IPS-20b (cell line): ENCODE measurements around the gene DSG3.

Experiments
- H3K27ac ChIP-seq: one replicate; pipeline ENCODE4 v1.5.1; 2013; ENCODE audit warnings: low read length
- H3K27me3 ChIP-seq: 2 replicates; pipeline ENCODE4 v1.6.1; 2013; ENCODE audit warnings: mild to moderate bottlenecking, low read length, inconsistent platforms; ENCODE audit not compliant: insufficient read depth
- H3K36me3 ChIP-seq: 2 replicates; pipeline ENCODE4 v1.6.1; 2013; ENCODE audit warnings: low read depth, mild to moderate bottlenecking, inconsistent platforms, low read length, moderate library complexity; ENCODE audit not compliant: insufficient read depth
- H3K4me1 ChIP-seq: 2 replicates; pipeline ENCODE4 v1.6.1; 2013; ENCODE audit warnings: mild to moderate bottlenecking, control low read depth, inconsistent platforms, low read length, moderate library complexity; ENCODE audit not compliant: insufficient read depth
- H3K4me3 ChIP-seq: 2 replicates; pipeline ENCODE4 v1.5.1; 2013; ENCODE audit warnings: mild to moderate bottlenecking, low read length, inconsistent platforms
- H3K9ac ChIP-seq: 2 replicates; pipeline ENCODE4 v1.6.1; 2013; ENCODE audit warnings: low read depth, mild to moderate bottlenecking, inconsistent platforms, low read length, moderate library complexity
- H3K9me3 ChIP-seq: 2 replicates; pipeline ENCODE4 v1.6.1; 2013; ENCODE audit warnings: mild to moderate bottlenecking, low read depth, low read length, inconsistent platforms; ENCODE audit not compliant: insufficient read depth

The DSG3 gene

DNA sequence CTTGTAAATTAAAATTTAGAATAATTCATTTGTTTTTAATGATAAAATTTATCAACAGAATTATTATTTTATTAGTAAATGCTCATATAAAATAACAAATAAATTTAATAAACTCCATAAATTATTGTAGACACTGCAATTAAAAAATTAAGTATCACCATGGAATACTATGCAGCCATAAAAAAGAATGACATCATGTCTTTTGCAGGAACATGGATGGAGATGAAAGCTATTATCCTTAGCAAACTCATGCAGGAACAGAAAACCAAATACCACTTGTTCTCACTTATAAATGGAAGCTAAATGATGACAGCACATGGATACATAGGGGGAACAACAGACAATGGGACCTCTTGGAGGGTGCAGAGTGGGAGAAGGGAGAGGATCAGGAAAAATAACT is 29.7 kb upstream of the DSG3 start:
- no peaks in the 10 kb centered on the region for H3K27me3 ChIP-seq
- H3K4me1 ChIP-seq: no peaks in the 10 kb centered on the region
- H3K9ac ChIP-seq: no peak overlapping the region
- no peaks in the 10 kb centered on the region for H3K9me3 ChIP-seq
- no peak overlapping the region for H3K4me3 ChIP-seq
- H3K36me3 ChIP-seq: no peaks in the 10 kb centered on the region
- no peak overlapping the region for H3K27ac ChIP-seq

DNA sequence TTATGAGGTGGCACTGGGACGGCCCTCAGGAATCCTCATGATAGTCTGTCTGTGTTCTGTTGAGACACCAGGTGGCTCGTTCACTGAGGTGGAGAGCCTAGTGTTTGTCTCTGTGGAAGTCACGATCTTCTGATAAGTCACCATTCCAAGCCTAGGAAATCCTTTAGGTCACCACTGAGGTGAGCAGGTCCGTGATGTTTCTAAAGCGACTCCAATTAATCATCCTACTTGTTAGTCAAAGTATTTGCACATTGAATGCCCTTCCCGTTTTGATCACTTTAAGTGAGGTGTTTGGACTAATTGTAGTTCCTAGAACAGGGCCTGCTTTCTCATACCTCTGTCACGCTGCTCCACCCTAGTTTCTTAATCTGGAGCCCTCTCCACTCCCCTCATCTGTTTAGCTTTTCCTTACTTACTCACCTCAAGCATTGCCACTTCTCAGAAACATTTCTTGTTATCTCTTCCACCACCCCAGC is 28.0 kb upstream of the DSG3 start:
- Histone ChIP-seq H3K27me3 (no peaks in the 10 kb centered on the region), H3K9ac (no peak overlapping the region), H3K9me3 (no peaks in the 10 kb centered on the region), H3K27ac (no peak overlapping the region), H3K4me1 (no peaks in the 10 kb centered on the region), H3K36me3 (no peaks in the 10 kb centered on the region), H3K4me3 (no peak overlapping the region)

DNA sequence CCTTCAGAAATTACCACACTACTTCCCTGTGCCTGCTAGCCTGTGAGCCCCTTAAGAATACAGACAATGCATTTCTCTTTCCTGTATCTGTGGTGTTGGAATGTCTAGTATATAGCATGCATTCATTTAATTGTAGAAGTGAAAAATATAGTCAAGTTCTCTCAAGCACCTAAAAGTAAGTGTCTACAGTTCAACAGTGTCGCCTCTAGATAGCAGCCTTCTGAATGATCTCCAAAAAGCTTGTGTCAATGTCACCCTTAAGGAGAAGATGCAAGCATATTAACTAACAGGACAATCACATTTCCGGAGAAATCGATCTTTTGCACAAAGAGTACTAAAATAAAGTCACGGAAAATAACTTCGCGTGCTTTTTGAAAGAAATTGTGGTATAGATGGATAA is 27.5 kb upstream of the DSG3 start:
- no peaks in the 10 kb centered on the region for H3K36me3 ChIP-seq
- H3K9me3 ChIP-seq: no peaks in the 10 kb centered on the region
- no peak overlapping the region for H3K4me3 ChIP-seq
- H3K27me3 ChIP-seq: no peaks in the 10 kb centered on the region
- no peaks in the 10 kb centered on the region for H3K4me1 ChIP-seq
- H3K9ac ChIP-seq: no peak overlapping the region
- no peak overlapping the region for H3K27ac ChIP-seq

DNA sequence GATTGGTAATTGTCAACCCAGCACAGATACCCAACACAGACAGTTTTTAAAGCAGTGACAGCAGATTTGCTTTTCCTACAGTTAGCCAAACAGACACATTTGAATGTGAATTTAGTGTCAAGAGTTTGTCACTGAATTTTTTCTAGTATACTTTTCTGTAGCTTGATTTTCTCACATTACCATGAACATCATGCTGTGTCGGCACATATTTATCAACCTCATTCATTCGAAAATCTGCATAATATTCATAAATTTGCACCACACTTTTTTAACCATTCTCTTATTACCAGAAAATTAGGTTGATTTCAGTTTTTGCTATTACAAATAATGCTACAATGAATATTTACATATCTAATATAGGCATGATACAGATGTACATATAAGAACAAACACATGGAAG is 27.0 kb upstream of the DSG3 start:
- Histone ChIP-seq H3K27me3 (no peaks in the 10 kb centered on the region), H3K4me3 (no peak overlapping the region), H3K9ac (no peak overlapping the region), H3K9me3 (no peaks in the 10 kb centered on the region), H3K4me1 (no peaks in the 10 kb centered on the region), H3K27ac (no peak overlapping the region), H3K36me3 (no peaks in the 10 kb centered on the region)

DNA sequence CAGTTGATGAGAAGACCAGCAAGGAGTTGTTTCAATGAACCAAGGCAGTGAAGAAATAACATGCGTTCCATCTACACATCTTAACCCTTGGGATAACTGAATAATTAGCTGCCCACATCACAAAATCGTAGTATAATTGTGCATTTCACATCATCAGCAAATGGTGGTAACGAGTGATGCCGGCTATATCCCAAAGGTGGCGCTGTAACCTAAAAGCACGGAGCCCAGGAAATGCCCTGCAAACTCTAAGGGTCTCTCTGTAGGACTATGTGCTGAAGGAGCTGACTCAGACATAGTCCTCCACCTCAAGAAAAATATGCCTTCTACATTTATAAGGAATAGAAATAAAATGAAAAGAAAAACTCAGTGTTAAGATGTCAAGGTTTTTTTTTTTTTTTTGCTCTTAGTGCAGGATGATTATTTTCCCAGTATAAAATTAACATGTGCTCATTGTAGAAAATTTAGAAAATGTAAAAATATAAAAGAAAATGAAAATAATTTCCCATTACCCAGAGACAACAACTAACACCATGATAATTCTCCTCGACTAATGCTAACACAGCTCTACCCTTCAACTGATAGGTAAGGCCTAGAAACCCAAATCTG is 23.1 kb upstream of the DSG3 start:
- H3K4me3 ChIP-seq: no peak overlapping the region
- H3K9me3 ChIP-seq: no peaks in the 10 kb centered on the region
- H3K4me1 ChIP-seq: no peaks in the 10 kb centered on the region
- no peak overlapping the region for H3K9ac ChIP-seq
- H3K27me3 ChIP-seq: no peaks in the 10 kb centered on the region
- no peak overlapping the region for H3K27ac ChIP-seq
- H3K36me3 ChIP-seq: no peaks in the 10 kb centered on the region

DNA sequence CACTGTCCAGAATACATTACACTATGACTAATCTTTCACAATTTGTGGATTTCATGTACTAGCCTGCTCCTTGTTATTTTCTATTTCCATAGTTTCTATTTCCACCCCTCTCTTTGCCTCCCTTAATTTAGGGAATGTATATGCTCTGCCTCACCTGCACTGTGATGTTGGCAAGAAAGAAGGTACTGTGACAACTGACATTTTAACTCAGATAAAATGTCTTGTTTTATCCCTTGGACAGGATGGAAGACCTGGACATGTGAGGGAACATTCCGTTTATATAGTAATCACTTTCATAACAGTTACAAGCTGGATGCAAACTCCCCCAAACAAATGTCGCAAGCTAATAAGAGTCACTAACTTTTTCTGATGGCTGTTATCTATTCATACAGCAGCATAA is 21.5 kb upstream of the DSG3 start:
- Histone ChIP-seq H3K36me3 (no peaks in the 10 kb centered on the region), H3K27ac (no peak overlapping the region), H3K4me1 (0 out of 2 replicates have a peak, but pooled peaks cover 4% of the 10 kb centered on the region), H3K27me3 (no peaks in the 10 kb centered on the region), H3K9me3 (no peaks in the 10 kb centered on the region), H3K9ac (no peak overlapping the region), H3K4me3 (no peak overlapping the region)

DNA sequence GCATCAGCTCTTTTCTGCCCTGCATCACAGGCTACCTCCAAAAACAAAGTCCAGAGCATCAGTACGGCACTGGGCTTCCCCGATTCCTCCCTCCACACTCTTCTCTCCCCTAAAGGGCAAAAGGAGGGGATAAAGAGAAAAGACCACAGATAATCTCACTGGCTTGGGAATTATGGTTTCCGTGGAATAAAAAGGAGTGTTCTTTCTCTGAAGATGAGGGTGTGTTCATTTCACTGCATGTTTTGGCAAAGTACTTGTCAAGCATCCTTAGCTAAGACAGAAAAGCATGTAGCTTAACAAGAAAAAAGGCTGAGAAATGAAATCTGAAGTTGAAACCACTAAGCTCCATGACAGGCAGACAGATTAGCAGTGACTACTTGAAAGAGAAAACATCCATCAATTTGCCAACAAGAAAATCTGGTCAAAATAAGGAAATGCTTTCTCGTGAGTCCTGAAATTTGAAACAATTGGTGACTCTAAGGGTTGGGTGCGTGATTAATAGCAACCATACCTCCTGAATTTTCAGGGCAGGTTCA is 20.6 kb upstream of the DSG3 start:
- H3K4me3 ChIP-seq: no peak overlapping the region
- no peaks in the 10 kb centered on the region for H3K27me3 ChIP-seq
- no peaks in the 10 kb centered on the region for H3K36me3 ChIP-seq
- no peaks in the 10 kb centered on the region for H3K9me3 ChIP-seq
- H3K4me1 ChIP-seq: 0 out of 2 replicates have a peak, but pooled peaks cover 4% of the 10 kb centered on the region
- no peak overlapping the region for H3K27ac ChIP-seq
- no peak overlapping the region for H3K9ac ChIP-seq

DNA sequence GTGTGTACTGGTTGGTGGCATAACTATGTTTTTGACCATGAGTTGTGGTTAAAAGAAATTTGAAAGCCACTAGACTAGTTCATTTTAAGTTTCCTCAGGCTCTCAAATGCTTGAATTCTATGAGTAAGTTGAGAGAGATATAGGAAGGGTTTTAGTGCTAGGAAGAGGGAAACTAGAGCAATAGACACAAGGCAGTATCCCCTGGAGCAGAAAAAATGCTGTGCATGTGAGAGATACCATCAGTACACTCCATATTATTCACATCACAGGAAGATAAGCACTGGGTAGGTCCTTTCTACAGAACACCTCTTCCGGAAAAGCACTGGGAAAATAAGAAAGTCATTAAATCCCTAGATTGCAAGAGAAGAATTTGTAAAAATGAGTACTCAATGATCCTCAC is 19.3 kb upstream of the DSG3 start:
- Histone ChIP-seq H3K27ac (no peak overlapping the region), H3K4me1 (0 out of 2 replicates have a peak, but pooled peaks cover 4% of the 10 kb centered on the region), H3K9ac (no peak overlapping the region)

DNA sequence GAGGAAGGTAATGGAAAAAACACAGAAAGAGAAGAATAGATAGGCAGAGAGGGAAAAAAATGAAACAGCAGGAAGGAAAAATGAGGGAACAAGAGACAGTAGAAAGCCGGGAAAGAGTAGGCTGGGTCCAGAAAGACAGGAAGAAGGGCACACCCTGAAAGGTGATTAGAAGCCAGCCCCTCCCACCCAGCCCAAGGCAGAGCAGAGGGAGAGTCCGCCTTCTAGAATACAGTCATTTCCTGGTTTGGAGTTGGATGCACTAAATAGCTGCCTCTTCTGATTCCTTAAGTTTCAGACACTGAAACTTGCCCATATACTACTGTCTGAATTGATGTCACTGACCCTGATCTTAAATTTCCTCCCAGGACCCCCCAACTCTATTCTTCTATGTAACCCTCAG is 17.9 kb upstream of the DSG3 start:
- Histone ChIP-seq H3K4me1 (0 out of 2 replicates have a peak, but pooled peaks cover 4% of the 10 kb centered on the region), H3K27ac (no peak overlapping the region), H3K27me3 (no peaks in the 10 kb centered on the region), H3K4me3 (no peak overlapping the region), H3K36me3 (no peaks in the 10 kb centered on the region), H3K9ac (no peak overlapping the region), H3K9me3 (no peaks in the 10 kb centered on the region)

More for the DNA sequence above, 19.3 kb upstream of the DSG3 start:
- Histone ChIP-seq H3K9me3 (no peaks in the 10 kb centered on the region), H3K27me3 (no peaks in the 10 kb centered on the region), H3K36me3 (no peaks in the 10 kb centered on the region), H3K4me3 (no peak overlapping the region)

DNA sequence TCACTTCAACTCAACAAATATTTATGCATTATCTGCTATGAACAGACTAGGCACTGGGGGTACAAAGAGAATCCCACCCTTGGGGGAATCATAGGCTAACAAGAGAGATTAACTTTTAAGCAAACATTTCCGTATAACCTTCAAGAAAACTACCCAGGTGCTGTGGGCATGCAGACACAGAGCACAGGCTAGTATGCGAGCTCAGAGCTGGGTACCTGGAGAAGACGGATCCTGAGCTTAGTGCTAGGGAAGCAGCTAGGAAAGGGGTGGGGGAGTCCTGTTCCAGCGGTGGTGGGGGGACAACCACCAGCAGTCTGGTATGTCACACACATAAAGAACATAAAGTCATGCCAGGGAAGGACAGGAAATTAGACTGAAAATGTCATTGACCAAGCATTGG is 17.5 kb upstream of the DSG3 start:
- H3K9ac ChIP-seq: no peak overlapping the region
- H3K4me3 ChIP-seq: no peak overlapping the region
- no peak overlapping the region for H3K27ac ChIP-seq
- H3K4me1 ChIP-seq: 0 out of 2 replicates have a peak, but pooled peaks cover 4% of the 10 kb centered on the region
- H3K27me3 ChIP-seq: no peaks in the 10 kb centered on the region
- H3K36me3 ChIP-seq: no peaks in the 10 kb centered on the region
- H3K9me3 ChIP-seq: no peaks in the 10 kb centered on the region

DNA sequence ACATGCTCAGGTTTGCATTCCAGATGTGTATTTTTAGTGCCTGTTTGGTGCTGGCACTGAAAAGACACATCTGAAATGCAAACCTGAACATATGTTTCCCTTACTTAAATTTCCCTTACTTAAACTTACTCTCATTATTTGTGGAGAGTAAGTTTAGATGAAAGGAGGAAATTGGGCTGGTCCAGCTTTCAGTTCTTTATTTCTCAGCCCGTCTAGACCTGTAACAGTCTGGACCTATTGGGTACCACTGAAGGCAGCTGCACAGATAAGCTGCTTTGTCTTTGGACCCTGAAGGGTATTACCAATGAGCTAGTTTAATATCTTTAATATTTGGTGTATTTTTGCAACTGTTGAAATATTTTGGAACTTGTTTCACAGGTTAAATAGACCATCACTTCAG is 17.0 kb upstream of the DSG3 start:
- Histone ChIP-seq H3K27me3 (no peaks in the 10 kb centered on the region), H3K36me3 (no peaks in the 10 kb centered on the region), H3K9ac (no peak overlapping the region), H3K4me1 (0 out of 2 replicates have a peak, but pooled peaks cover 4% of the 10 kb centered on the region), H3K27ac (no peak overlapping the region), H3K9me3 (no peaks in the 10 kb centered on the region), H3K4me3 (no peak overlapping the region)

DNA sequence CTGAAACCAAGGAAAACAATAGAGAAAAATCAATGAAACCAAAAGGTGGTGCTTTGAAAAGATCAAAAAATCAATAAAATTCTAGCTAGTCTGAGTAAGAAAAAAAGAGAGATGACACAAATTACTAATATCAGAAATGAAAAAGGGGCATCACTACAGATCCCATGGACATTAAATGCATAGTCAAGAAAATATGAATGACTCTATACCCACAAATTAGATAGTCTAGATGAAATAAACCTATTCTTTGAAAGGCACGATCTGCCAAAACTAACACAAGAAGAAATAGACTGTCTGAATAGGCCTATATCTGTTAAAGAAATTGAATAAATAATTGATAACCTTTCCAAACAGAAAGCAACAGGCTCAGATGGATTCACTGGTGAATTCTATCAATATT is 15.2 kb upstream of the DSG3 start:
- no peaks in the 10 kb centered on the region for H3K9me3 ChIP-seq
- H3K9ac ChIP-seq: no peak overlapping the region
- no peak overlapping the region for H3K4me3 ChIP-seq
- no peak overlapping the region for H3K27ac ChIP-seq
- H3K36me3 ChIP-seq: no peaks in the 10 kb centered on the region
- H3K27me3 ChIP-seq: no peaks in the 10 kb centered on the region
- 0 out of 2 replicates have a peak, but pooled peaks cover 4% of the 10 kb centered on the region for H3K4me1 ChIP-seq
